ENCODE results near the gene SPSB2. TPM values are rescaled to one million over a fixed set of nuclear protein-coding genes. Genes with fewer than 3 reads are reported as not detected.

The SPSB2 gene
- total RNA-seq, 2 experiments from 2014 or later: 1.7 to 2.2 TPM

DNA sequence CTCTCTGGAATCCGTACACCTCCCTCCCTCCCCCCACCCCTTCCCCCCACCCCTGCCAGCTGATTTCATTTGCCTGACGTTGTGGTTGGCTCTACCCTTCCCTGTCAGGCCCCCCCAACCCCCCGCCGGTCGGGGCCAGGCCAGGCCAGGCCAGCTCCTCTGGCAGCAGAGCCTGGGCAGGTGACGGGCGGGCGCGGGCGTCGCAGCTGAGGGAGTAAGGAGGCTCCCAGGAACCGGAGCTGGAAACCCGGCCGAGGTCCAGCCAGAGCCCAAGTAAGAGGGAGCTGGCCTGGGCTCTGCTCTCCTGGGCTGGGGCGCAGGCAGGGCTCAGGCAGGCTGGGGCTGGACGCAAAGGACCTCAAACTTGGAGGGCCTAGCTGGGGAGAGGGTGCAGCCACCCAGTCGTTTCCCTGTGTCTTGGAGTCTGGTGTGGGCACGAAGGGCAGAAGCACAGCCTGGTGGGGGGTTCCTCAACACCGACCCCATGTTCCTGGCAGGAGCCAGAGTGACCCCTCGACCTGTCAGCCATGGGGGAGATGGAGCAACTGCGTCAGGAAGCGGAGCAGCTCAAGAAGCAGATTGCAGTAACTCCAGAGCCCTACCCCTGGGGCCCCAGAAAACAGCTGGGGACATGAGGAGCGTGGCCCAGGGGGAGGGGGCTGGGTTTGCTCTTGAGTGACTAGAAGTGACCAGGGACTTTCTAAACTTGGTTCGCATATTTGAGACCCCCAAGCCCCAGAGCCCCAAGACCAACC is 32.2 kb downstream of the SPSB2 start, which contains the start of gene GNB3:
Gene GNB3 (plus strand): TSS at position 165 of the 755 bp plus-strand sequence. CDS start 363 bp downstream, at position 528.
- ChIA-PET CTCF (interaction anchor here (0.6 to 1.0 kb wide), 3 partner anchors 10 to 147 kb away, joined by 3 to 6 read pairs (median 4); partner anchors contain the start of genes CDCA3, SPSB2 and USP5), POLR2A (interaction anchor here (1.4 to 2.4 kb wide), 2 partner anchors 10 to 12 kb away, joined by 5 to 6 read pairs; partner anchors contain the start of genes CDCA3 and USP5)
- Mint-ChIP-seq H3K9me3 (ENCODE audit: low read depth) (no peaks in the 10 kb centered on the region), H3K4me3 (no peak within 1 kb of the TSS), H3K27ac (no peak within 1 kb of the TSS), H3K4me1 (no peaks in the 10 kb centered on the region), H3K36me3 (ENCODE audit: low read depth) (peaks cover 5% of the 10 kb centered on the region), H3K27me3 (no peaks in the 10 kb centered on the region)
- intact Hi-C loops (cut with DNase I, micrococcal nuclease): no loop called here
- DNase-seq (no peak), ATAC-seq (no peak)

DNA sequence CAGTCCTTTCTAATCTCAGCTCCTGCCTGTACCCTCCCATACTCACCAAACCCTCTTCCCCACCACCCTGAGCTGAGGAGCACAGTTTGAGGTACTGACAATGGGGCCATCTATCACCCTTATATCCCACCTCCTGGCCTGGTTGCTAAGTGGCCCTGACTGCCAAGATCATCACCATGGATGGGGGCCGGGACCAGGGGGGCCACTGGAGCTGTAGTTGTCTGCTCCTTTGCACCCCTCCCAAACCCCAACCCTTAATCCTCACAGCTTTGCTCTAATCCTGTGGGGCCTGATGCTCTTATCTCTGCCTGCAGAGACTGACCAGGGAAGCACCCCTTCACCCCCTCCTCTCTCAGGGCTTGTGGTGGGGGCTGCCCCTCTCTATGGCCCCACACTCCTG is 32.8 kb downstream of the SPSB2 start:
- H3K27ac Mint-ChIP-seq: no peak overlapping the region
- ChIA-PET POLR2A (interaction anchor here (1.4 to 2.4 kb wide), 2 partner anchors 11 to 12 kb away, joined by 5 to 6 read pairs; partner anchors contain the start of genes CDCA3 and USP5), CTCF (interaction anchor here (0.6 kb wide), 1 partner anchor 148 kb away, joined by 3 read pairs; no protein-coding TSS in a partner anchor)
- no peak for ATAC-seq
- no peaks in the 10 kb centered on the region for H3K9me3 Mint-ChIP-seq (ENCODE audit: low read depth)
- H3K36me3 Mint-ChIP-seq (ENCODE audit: low read depth): peaks cover 2% of the 10 kb centered on the region
- no peaks in the 10 kb centered on the region for H3K27me3 Mint-ChIP-seq
- intact Hi-C loops (cut with DNase I, micrococcal nuclease): no loop called here
- no peaks in the 10 kb centered on the region for H3K4me1 Mint-ChIP-seq
- no peak for DNase-seq
- no peak overlapping the region for H3K4me3 Mint-ChIP-seq

DNA sequence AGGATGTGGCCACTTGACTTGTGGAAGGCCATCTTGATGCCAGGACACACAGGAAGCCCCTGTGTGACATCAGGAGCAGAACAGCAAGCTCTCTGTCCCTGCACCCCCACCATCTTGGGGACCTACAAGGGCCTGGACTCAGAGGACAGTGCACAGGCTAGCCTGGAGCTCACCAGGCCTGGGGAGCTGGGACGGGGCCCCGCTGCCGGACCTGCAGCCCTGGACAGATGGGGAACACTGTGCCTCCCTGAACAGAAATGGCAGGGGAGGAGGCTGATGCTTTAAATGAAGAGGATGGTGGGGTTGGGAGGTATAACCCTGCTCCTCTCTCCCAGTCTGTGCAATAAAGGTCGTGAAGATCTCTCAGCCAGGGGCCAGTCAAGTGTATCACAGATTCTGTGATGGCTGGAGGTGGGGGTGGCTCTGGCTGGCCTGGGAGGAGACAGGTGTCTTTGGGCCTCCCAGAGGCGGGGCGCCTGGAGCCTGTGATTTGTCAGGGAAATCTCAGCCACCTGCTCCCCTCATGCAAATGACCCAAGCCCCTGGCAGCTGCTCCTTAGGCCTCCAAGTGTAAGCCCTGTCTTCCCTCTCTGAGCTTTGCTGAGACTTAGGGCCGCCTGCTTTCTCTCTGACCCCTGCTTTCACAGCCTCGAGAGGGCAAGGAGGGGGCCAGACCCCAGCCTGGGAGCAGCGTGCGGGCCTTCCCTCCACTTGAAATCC is 33.5 kb downstream of the SPSB2 start:
- H3K27me3 Mint-ChIP-seq: no peaks in the 10 kb centered on the region

DNA sequence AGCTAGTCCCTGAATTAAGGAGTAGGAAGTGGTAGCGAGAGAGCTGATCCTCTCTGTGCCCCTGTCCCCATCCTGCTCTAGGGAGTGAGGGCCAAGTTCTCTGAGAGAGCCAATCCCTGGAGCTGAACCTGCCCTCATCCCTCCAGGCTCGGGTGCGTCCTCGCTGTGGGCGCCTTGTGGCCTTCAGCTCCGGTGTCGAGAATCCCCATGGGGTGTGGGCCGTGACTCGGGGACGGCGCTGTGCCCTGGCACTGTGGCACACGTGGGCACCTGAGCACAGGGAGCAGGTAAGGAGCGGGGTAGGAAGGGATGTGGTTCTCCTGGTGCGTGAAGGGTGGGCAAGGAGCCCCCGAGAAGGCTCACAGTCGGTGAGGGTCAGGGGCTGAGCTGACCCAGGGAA is 34.2 kb downstream of the SPSB2 start:
- DNase-seq (no peak), ATAC-seq (no peak)
- ChIA-PET POLR2A (no interaction called here), CTCF (interaction anchor here (0.9 to 1.8 kb wide), 2 partner anchors 12 to 15 kb away, joined by 4 to 7 read pairs; partner anchors contain the start of gene CDCA3)
- Mint-ChIP-seq H3K36me3 (ENCODE audit: low read depth) (peaks cover 2% of the 10 kb centered on the region), H3K27me3 (no peaks in the 10 kb centered on the region), H3K4me1 (peaks cover 3% of the 10 kb centered on the region), H3K4me3 (no peak overlapping the region), H3K9me3 (ENCODE audit: low read depth) (no peaks in the 10 kb centered on the region), H3K27ac (no peak overlapping the region)
- intact Hi-C loops (cut with DNase I, micrococcal nuclease): no loop called here

More for the DNA sequence above, 33.5 kb downstream of the SPSB2 start:
- H3K9me3 Mint-ChIP-seq (ENCODE audit: low read depth): no peaks in the 10 kb centered on the region
- CTCF ChIA-PET: interaction anchor here (1.8 kb wide), 1 partner anchor 11 kb away, joined by 7 read pairs; the partner anchor contains the start of gene CDCA3
- no peak for DNase-seq
- H3K27ac Mint-ChIP-seq: no peak overlapping the region
- peaks cover 2% of the 10 kb centered on the region for H3K36me3 Mint-ChIP-seq (ENCODE audit: low read depth)
- intact Hi-C loops (cut with DNase I, micrococcal nuclease): no loop called here
- H3K4me3 Mint-ChIP-seq: no peak overlapping the region
- POLR2A ChIA-PET: interaction anchor here (1.4 to 2.4 kb wide), 2 partner anchors 12 to 13 kb away, joined by 5 to 6 read pairs; partner anchors contain the start of genes CDCA3 and USP5
- ATAC-seq: no peak
- H3K4me1 Mint-ChIP-seq: no peaks in the 10 kb centered on the region

DNA sequence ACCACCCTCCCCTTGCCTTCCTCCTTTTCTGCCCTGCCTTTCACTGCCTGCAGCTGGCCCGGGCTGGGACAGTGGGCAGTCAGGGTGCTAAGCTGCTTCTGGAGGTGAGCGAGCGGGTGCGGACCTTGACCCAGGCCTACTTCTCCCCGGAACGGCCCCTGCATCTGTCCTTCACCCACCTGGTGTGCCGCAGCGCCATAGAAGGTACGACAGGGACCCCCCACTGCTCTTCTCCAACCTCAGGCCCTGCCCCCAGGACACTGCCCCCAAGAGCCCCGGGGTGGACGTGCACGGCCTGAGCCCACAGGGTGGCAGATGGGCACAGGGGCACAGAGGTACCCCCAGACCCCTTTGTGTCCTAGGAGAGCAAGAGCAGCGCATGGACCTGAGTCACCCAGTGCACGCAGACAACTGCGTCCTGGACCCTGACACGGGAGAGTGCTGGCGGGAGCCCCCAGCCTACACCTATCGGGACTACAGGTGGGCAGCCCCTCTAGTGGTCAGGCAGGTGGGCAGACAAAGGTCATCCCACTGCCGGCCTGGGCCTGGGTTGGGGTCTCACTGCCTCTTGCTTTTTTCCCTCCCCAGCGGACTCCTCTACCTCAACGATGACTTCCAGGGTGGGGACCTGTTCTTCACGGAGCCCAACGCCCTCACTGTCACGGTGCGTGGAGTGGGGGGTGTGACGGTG is 35.6 kb downstream of the SPSB2 start:
- no peaks in the 10 kb centered on the region for H3K9me3 Mint-ChIP-seq (ENCODE audit: low read depth)
- ATAC-seq: no peak
- no peaks in the 10 kb centered on the region for H3K36me3 Mint-ChIP-seq (ENCODE audit: low read depth)
- no peak overlapping the region for H3K27ac Mint-ChIP-seq
- H3K4me3 Mint-ChIP-seq: no peak overlapping the region
- ChIA-PET POLR2A (no interaction called here), CTCF (interaction anchor here (0.7 to 4.2 kb wide), 3 partner anchors 13 to 17 kb away, joined by 4 to 27 read pairs (median 4); partner anchors contain the start of genes CDCA3 and USP5)
- intact Hi-C loops (cut with DNase I, micrococcal nuclease): no loop called here
- no peaks in the 10 kb centered on the region for H3K27me3 Mint-ChIP-seq
- no peak for DNase-seq
- peaks cover 3% of the 10 kb centered on the region for H3K4me1 Mint-ChIP-seq

DNA sequence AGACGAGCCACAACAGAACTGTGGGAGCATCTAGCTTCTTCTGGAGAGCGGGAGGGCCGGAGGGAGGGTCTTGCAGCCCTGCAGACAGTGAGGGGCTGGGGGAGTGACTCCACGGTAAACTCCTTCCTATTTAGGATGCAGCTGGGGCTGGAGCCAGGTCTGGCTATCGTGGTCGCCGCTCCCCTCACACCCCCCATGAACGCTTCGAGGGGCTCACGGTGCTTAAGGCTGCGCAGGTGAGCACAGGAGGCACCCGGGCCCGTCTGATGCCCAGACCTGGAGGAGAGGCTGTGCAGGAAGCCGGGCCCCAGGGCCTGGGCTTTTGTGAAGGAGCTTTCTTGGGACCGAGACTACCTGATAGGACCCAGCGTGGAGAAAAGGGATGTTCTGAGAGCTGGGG is 36.3 kb downstream of the SPSB2 start:
- POLR2A ChIA-PET: no interaction called here
- intact Hi-C loops (cut with DNase I, micrococcal nuclease): no loop called here

DNA sequence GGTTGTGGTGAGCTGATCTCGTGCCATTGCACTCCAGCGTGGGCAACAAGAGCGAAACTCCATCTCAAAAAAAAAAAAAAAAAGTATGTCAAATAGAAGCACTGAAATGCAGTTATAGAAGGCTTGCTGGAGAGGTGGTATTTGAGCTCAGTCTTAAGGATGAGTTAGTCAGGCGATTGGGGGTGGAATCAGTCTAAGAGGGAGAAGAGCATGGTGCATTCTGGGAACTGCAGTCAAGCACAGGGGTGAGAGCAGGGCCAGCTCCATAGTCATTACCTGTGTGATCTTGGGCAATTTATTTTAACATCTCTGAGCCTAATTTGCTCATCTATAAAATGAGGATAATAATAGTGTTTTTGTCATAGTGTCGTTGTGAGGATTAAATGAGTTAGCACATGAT is 38.2 kb downstream of the SPSB2 start:
- intact Hi-C loops (cut with DNase I, micrococcal nuclease): loop anchor here in 1 of 2 experiments (1.0 kb wide), 1 partner anchor 218 kb away; no protein-coding TSS in a partner anchor
- Mint-ChIP-seq H3K4me1 (peaks cover 3% of the 10 kb centered on the region), H3K27me3 (peaks cover 3% of the 10 kb centered on the region), H3K9me3 (ENCODE audit: low read depth) (no peaks in the 10 kb centered on the region), H3K4me3 (no peak overlapping the region), H3K27ac (no peak overlapping the region), H3K36me3 (ENCODE audit: low read depth) (no peaks in the 10 kb centered on the region)
- POLR2A ChIA-PET: no interaction called here
- ATAC-seq (no peak), DNase-seq (no peak)
- CTCF ChIA-PET: interaction anchor here (0.6 to 6.0 kb wide), 15 partner anchors 7 to 213 kb away, joined by 3 to 55 read pairs (median 3); partner anchors contain the start of genes CDCA3, COPS7A, GPR162 and MLF2

More for the DNA sequence above, 36.3 kb downstream of the SPSB2 start:
- H3K27ac Mint-ChIP-seq: no peak overlapping the region
- CTCF ChIA-PET: interaction anchor here (0.7 to 5.1 kb wide), 9 partner anchors 8 to 192 kb away, joined by 3 to 34 read pairs (median 4); partner anchors contain the start of genes CDCA3, MLF2 and USP5
- no peak overlapping the region for H3K4me3 Mint-ChIP-seq
- H3K27me3 Mint-ChIP-seq: no peaks in the 10 kb centered on the region
- H3K4me1 Mint-ChIP-seq: peaks cover 3% of the 10 kb centered on the region
- H3K9me3 Mint-ChIP-seq (ENCODE audit: low read depth): no peaks in the 10 kb centered on the region
- H3K36me3 Mint-ChIP-seq (ENCODE audit: low read depth): no peaks in the 10 kb centered on the region
- DNase-seq (no peak), ATAC-seq (no peak)

DNA sequence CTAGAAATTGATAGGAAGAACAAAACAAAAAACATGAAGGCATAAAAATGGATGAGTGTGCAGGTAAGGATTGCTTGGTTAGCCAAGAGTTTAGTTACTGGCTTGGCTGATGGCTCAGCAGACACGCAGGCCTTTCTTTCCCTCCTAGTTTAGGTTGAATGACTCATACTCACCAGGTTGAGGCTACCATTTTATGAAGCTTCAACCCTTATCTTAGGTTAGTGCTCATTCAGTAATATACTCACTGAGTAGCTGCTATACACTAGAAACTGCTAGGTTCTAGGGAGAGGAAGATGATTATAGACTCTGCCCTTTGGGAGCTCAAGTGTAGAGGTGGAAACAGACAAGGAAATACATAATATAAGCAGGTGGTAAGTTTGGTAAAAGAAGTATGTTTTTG is 38.8 kb downstream of the SPSB2 start:
- Mint-ChIP-seq H3K4me1 (peaks cover 7% of the 10 kb centered on the region), H3K9me3 (ENCODE audit: low read depth) (no peaks in the 10 kb centered on the region), H3K27ac (no peak overlapping the region), H3K4me3 (no peak overlapping the region), H3K27me3 (peaks cover 3% of the 10 kb centered on the region), H3K36me3 (ENCODE audit: low read depth) (no peaks in the 10 kb centered on the region)
- DNase-seq (no peak), ATAC-seq (no peak)
- intact Hi-C loops (cut with DNase I, micrococcal nuclease): no loop called here
- ChIA-PET CTCF (interaction anchor here (0.6 to 6.0 kb wide), 21 partner anchors 8 to 213 kb away, joined by 3 to 55 read pairs (median 3); partner anchors contain the start of genes CDCA3, COPS7A, GPR162 and MLF2), POLR2A (interaction anchor here (0.6 kb wide), 1 partner anchor 25 kb away, joined by 3 read pairs; no protein-coding TSS in a partner anchor)

DNA sequence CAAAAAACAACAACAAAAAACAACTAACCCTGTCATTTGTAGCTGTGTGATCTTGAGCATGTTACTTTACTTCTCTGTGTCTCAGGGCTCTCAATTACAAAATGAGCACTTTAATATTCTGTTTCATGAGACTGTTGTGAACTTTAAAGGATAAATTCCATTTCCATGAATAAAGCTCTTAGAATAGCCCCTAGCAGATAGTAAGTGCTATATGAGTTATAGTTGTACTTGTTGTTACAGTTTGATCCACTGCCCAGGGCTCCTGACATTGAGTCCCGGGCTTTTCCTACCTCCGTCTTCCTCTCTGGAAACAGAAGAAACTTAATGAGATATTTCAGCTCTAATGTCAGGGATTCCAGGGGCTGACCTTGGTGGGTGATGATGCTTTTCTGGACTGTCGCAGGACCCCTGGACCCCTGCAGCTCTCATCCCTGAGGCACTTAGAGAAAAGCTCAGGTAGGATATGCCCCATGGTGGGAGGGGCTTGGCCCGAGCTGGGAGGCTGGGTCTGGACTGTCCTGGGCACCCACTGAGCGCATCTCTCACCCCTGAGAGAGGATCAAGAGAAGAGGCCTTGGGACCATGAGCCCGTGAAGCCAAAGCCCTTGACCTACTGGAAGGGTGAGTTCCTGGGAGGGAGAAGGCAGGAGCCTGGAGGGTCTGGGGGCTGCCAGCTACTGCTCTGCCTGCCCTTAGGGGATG is 39.8 kb downstream of the SPSB2 start:
- ChIA-PET POLR2A (interaction anchor here (0.6 to 0.8 kb wide), 2 partner anchors 11 to 24 kb away, joined by 3 read pairs; no protein-coding TSS in a partner anchor), CTCF (interaction anchor here (0.5 to 6.0 kb wide), 15 partner anchors 9 to 234 kb away, joined by 3 to 55 read pairs (median 3); partner anchors contain the start of genes CDCA3, GPR162, MLF2 and SPSB2)
- Mint-ChIP-seq H3K36me3 (ENCODE audit: low read depth) (no peaks in the 10 kb centered on the region), H3K27ac (no peak overlapping the region), H3K27me3 (peaks cover 7% of the 10 kb centered on the region), H3K9me3 (ENCODE audit: low read depth) (no peaks in the 10 kb centered on the region), H3K4me1 (peaks cover 13% of the 10 kb centered on the region), H3K4me3 (no peak overlapping the region)
- DNase-seq (no peak), ATAC-seq (no peak)
- intact Hi-C loops (cut with DNase I, micrococcal nuclease): no loop called here

DNA sequence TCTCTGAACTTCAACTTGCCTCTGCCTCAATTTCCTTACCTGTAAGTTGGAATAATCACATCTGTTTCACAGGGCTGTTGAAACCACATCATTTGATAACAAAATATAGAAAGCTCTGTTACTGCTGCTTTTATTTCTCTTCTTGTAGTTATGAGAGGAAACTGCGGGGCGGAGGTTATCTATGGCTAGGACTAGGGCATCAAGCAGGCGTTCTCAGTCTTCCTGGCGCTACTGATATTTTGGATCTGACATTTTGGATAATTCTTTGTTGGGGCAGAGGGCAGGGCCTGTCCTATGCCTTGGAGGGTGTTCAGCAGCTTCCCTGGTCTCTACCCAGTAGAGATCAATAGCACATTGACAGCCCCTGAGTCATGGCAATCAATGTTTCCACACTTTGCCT is 41.0 kb downstream of the SPSB2 start:
- ATAC-seq (no peak), DNase-seq (no peak)
- POLR2A ChIA-PET: no interaction called here
- intact Hi-C loops (cut with DNase I, micrococcal nuclease): no loop called here
- peaks cover 21% of the 10 kb centered on the region for H3K4me1 Mint-ChIP-seq
- H3K9me3 Mint-ChIP-seq (ENCODE audit: low read depth): no peaks in the 10 kb centered on the region
- no peaks in the 10 kb centered on the region for H3K36me3 Mint-ChIP-seq (ENCODE audit: low read depth)
- H3K27ac Mint-ChIP-seq: no peak overlapping the region
- peaks cover 14% of the 10 kb centered on the region for H3K27me3 Mint-ChIP-seq
- CTCF ChIA-PET: interaction anchor here (0.9 to 6.0 kb wide), 7 partner anchors 9 to 209 kb away, joined by 3 to 55 read pairs (median 5); partner anchors contain the start of genes GPR162, MLF2 and ZNF384
- no peak overlapping the region for H3K4me3 Mint-ChIP-seq

All from activated CD4-positive, alpha-beta T cell treated with anti-CD3 and anti-CD28 coated beads for 36 hours (primary cell).